H9 (cell line): ENCODE measurements around the gene DNER. TPM values are rescaled to one million over a fixed set of nuclear protein-coding genes. Genes with fewer than 3 reads are reported as not detected.

ENCODE experiments used
- DNase-seq: peaks from one replicate; pipeline ENCODE4 v3.0.0-alpha.2; 2017
- H2AFZ ChIP-seq: one replicate; pipeline ENCODE4 v1.6.1; 2013; ENCODE audit warnings: mild to moderate bottlenecking, low read length, control low read depth, moderate library complexity
- H2AK5ac ChIP-seq: 2 replicates; pipeline ENCODE4 v1.6.1; 2013; ENCODE audit warnings: low read length, control low read depth, mixed read lengths; ENCODE audit not compliant: insufficient read length
- H2BK120ac ChIP-seq: one replicate; pipeline ENCODE4 v1.6.1; 2013; ENCODE audit warnings: low read depth, mild to moderate bottlenecking, low read length, control low read depth, inconsistent platforms; ENCODE audit not compliant: poor library complexity, severe bottlenecking
- H2BK12ac ChIP-seq: 2 replicates; pipeline ENCODE4 v1.6.1; 2013; ENCODE audit warnings: low read length, control low read depth, mixed read lengths, low read depth; ENCODE audit not compliant: insufficient read length
- H2BK15ac ChIP-seq: 2 replicates; pipeline ENCODE4 v1.6.1; 2013; ENCODE audit warnings: low read depth, low read length, control low read depth
- H2BK20ac ChIP-seq: one replicate; pipeline ENCODE4 v1.6.1; 2013; ENCODE audit warnings: low read depth, mild to moderate bottlenecking, low read length, control low read depth, inconsistent platforms; ENCODE audit not compliant: poor library complexity, severe bottlenecking
- H2BK5ac ChIP-seq: 2 replicates; pipeline ENCODE4 v1.6.1; 2013; ENCODE audit warnings: low read length, control low read depth, mixed read lengths; ENCODE audit not compliant: insufficient read length
- H3K14ac ChIP-seq: 2 replicates; pipeline ENCODE4 v1.6.1; 2013; ENCODE audit warnings: low read length, control low read depth; ENCODE audit not compliant: insufficient read depth
- H3K18ac ChIP-seq: 2 replicates; pipeline ENCODE4 v1.6.1; 2013; ENCODE audit warnings: low read depth, mild to moderate bottlenecking, mixed read lengths, low read length, control low read depth; ENCODE audit not compliant: insufficient read length
- H3K23ac ChIP-seq: 2 replicates; pipeline ENCODE4 v1.6.1; 2013; ENCODE audit warnings: low read length, control low read depth, mixed read lengths, low read depth; ENCODE audit not compliant: insufficient read length
- H3K23me2 ChIP-seq: 2 replicates; pipeline ENCODE4 v1.6.1; 2013; ENCODE audit warnings: low read depth, mild to moderate bottlenecking, mixed read lengths, low read length, control low read depth; ENCODE audit not compliant: insufficient read length, poor library complexity, severe bottlenecking
- H3K27ac ChIP-seq: 2 replicates; pipeline ENCODE4 v1.5.1; 2013; ENCODE audit warnings: low read length, control low read depth, mixed read lengths, low read depth; ENCODE audit not compliant: insufficient read length
- H3K27me3 ChIP-seq: 2 replicates; pipeline ENCODE4 v1.6.1; 2013; ENCODE audit warnings: low read length, control low read depth, inconsistent platforms; ENCODE audit not compliant: insufficient read depth
- H3K4ac ChIP-seq: 2 replicates; pipeline ENCODE4 v1.6.1; 2013; ENCODE audit warnings: low read depth, mild to moderate bottlenecking, control low read depth, inconsistent platforms, low read length, moderate library complexity
- H3K4me1 ChIP-seq: 2 replicates; pipeline ENCODE4 v1.6.1; 2013; ENCODE audit warnings: low read length, control low read depth, inconsistent platforms; ENCODE audit not compliant: insufficient read depth
- H3K4me2 ChIP-seq: 2 replicates; pipeline ENCODE4 v1.6.1; 2013; ENCODE audit warnings: low read length, control low read depth, mixed read lengths; ENCODE audit not compliant: insufficient read length, insufficient read depth
- H3K56ac ChIP-seq: 2 replicates; pipeline ENCODE4 v1.6.1; 2013; ENCODE audit warnings: low read depth, mild to moderate bottlenecking, mixed read lengths, low read length, control low read depth; ENCODE audit not compliant: insufficient read length
- H3K79me1 ChIP-seq: 2 replicates; pipeline ENCODE4 v1.6.1; 2013; ENCODE audit warnings: low read depth, mild to moderate bottlenecking, moderate library complexity, low read length, control low read depth, inconsistent platforms; ENCODE audit not compliant: insufficient read depth, poor library complexity, severe bottlenecking
- H3K79me2 ChIP-seq: 2 replicates; pipeline ENCODE4 v1.6.1; 2013; ENCODE audit warnings: low read length, control low read depth, inconsistent platforms; ENCODE audit not compliant: insufficient read depth
- H3K9ac ChIP-seq: 2 replicates; pipeline ENCODE4 v1.6.1; 2013; ENCODE audit warnings: low read length, control low read depth, mixed read lengths; ENCODE audit not compliant: insufficient read length; ENCODE audit errors: extremely low read depth
- H3K9me3 ChIP-seq: one replicate; pipeline ENCODE4 v1.6.1; 2013; ENCODE audit warnings: low read depth, low read length, inconsistent platforms; ENCODE audit not compliant: control insufficient read depth
- H3T11ph ChIP-seq: one replicate; pipeline ENCODE4 v1.6.1; 2013; ENCODE audit warnings: mild to moderate bottlenecking, low read length, control low read depth, inconsistent platforms
- H4K20me1 ChIP-seq: one replicate; pipeline ENCODE4 v1.6.1; 2013; ENCODE audit not compliant: control insufficient read depth, insufficient read length, insufficient read depth
- H4K5ac ChIP-seq: 2 replicates; pipeline ENCODE4 v1.6.1; 2013; ENCODE audit warnings: low read depth, mild to moderate bottlenecking, mixed read lengths, low read length, control low read depth; ENCODE audit not compliant: insufficient read length
- H4K8ac ChIP-seq: replicated peaks from 2 replicates; pipeline ENCODE4 v1.6.1; 2013; ENCODE audit warnings: low read length, control low read depth, mixed read lengths, low read depth; ENCODE audit not compliant: insufficient read length
- H4K91ac ChIP-seq: 2 replicates; pipeline ENCODE4 v1.6.1; 2013; ENCODE audit warnings: low read depth, mild to moderate bottlenecking, moderate library complexity, mixed read lengths, low read length, control low read depth; ENCODE audit not compliant: insufficient read length
- H3K27ac Mint-ChIP-seq, 3 experiments: 2 replicates in 2 of 3; 3 replicates in 1 of 3; pipeline ENCODE4 v1.8.0; 2020 to 2021; ENCODE audit warnings: mixed read lengths in 3 of 3, mild to moderate bottlenecking in 1 of 3, moderate library complexity in 1 of 3
- H3K27me3 Mint-ChIP-seq: 2 replicates; pipeline ENCODE4 v1.8.0; 2021; ENCODE audit warnings: low read depth, mild to moderate bottlenecking, moderate library complexity, mixed read lengths
- H3K36me3 Mint-ChIP-seq, 3 experiments: 2 replicates in 2 of 3; 3 replicates in 1 of 3; pipeline ENCODE4 v1.8.0; 2020 to 2021; ENCODE audit warnings: low read depth in 3 of 3, mixed read lengths in 3 of 3; ENCODE audit not compliant: insufficient read depth in 1 of 3
- H3K4me1 Mint-ChIP-seq, 2 experiments: 2 replicates each; pipeline ENCODE4 v1.8.0; 2020; ENCODE audit warnings: mixed read lengths in 2 of 2
- H3K4me3 Mint-ChIP-seq, 2 experiments: 2 replicates in 1 of 2; 3 replicates in 1 of 2; pipeline ENCODE4 v1.8.0; 2020 to 2021; ENCODE audit warnings: mild to moderate bottlenecking in 2 of 2, mixed read lengths in 2 of 2, moderate library complexity in 1 of 2
- H3K9me3 Mint-ChIP-seq, 2 experiments: 2 replicates in 1 of 2; 3 replicates in 1 of 2; pipeline ENCODE4 v1.8.0; 2020; ENCODE audit warnings: mild to moderate bottlenecking in 2 of 2, mixed read lengths in 2 of 2, moderate library complexity in 1 of 2
- CTCF ChIP-seq: fragments of 200-600 bp; sonication (generic); conservative IDR thresholded peaks from 3 replicates; pipeline ENCODE4 v1.8.0; 2021; ENCODE audit warnings: antibody characterized with exemption, mild to moderate bottlenecking
- WGBS: extraction: QIAGEN DNeasy Blood & Tissue Kit; methylation state at CpG from one replicate; pipeline ENCODE4 v1.1.7; 2013; ENCODE audit warnings: missing lambda C conversion rate, low lambda C conversion rate, mixed read lengths; ENCODE audit not compliant: insufficient read length; ENCODE audit errors: extremely low coverage; 5-methylcytosine and 5-hydroxymethylcytosine counted together
- total RNA-seq: library from RNA; stranded (reverse); gene quantifications from 2 replicates; pipeline ENCODE4 v1.2.1, GENCODE V29; 2021

The DNER gene
- total RNA-seq, 1 experiment from 2014 or later: 1.0 TPM

DNA sequence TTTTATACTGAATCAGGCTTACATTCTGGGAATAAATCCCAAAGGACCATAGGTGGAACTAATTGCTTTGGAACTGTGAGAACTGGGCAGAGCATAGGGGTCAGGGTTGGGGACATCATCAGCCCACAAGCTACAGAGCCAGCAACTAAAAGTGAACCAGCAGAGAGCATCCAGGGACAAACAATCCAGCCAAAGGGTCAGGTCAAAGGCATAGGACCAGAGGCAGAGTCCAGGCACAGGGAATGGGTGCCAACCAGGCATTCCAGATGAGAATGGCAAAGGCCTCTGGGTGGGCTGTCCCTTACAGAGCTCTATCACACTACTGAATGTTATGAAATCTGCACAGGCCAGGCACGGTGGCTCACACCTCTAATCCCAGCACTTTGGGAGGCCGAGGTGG, 12.3 kb upstream of the DNER start:
- Histone ChIP-seq H3K9ac (no peak overlapping the region), H3K4me2 (no peak overlapping the region)

More for the DNA sequence above, 12.3 kb upstream of the DNER start:
- no peak overlapping the region for H3T11ph ChIP-seq
- no peak overlapping the region for H3K4me3 Mint-ChIP-seq
- H3K27ac Mint-ChIP-seq: no peak overlapping the region
- TF ChIP-seq CTCF: no peak
- H2BK120ac ChIP-seq: no peak overlapping the region
- no peaks in the 10 kb centered on the region for H3K4me1 ChIP-seq
- no peak overlapping the region for H3K27ac ChIP-seq
- H3K4me1 Mint-ChIP-seq: peaks cover 0 to 2% of the 10 kb centered on the region in 2 experiments; a peak in 1 of 4 replicates
- no peaks in the 10 kb centered on the region for H3K9me3 Mint-ChIP-seq
- no peaks in the 10 kb centered on the region for H3K79me1 ChIP-seq
- no peak overlapping the region for H4K5ac ChIP-seq
- no peak overlapping the region for H3K4ac ChIP-seq
- H4K8ac ChIP-seq: no peak overlapping the region
- H2BK20ac ChIP-seq: no peak overlapping the region
- H3K14ac ChIP-seq: no peak overlapping the region
- no peaks in the 10 kb centered on the region for H4K20me1 ChIP-seq
- H3K9me3 ChIP-seq: no peaks in the 10 kb centered on the region
- H3K36me3 Mint-ChIP-seq: no peaks in the 10 kb centered on the region
- H3K56ac ChIP-seq: no peak overlapping the region
- no peak overlapping the region for H2AFZ ChIP-seq
- no peak overlapping the region for H3K23ac ChIP-seq
- H3K23me2 ChIP-seq: no peaks in the 10 kb centered on the region
- H4K91ac ChIP-seq: no peak overlapping the region
- H2BK5ac ChIP-seq: no peak overlapping the region
- no peak for DNase-seq
- no peak overlapping the region for H2AK5ac ChIP-seq
- H3K18ac ChIP-seq: no peak overlapping the region
- WGBS: no CpG with 5 or more reads among the region's 2 CpGs
- no peaks in the 10 kb centered on the region for H3K79me2 ChIP-seq
- H2BK12ac ChIP-seq: no peak overlapping the region
- H2BK15ac ChIP-seq: no peak overlapping the region
- H3K27me3 ChIP-seq: no peaks in the 10 kb centered on the region
- no peaks in the 10 kb centered on the region for H3K27me3 Mint-ChIP-seq
